Measurements from ENCODE around the gene PCNX2. TPM values are rescaled to one million over a fixed set of nuclear protein-coding genes. Genes with fewer than 3 reads are reported as not detected.

Gene PCNX2
- total and polyA plus RNA-seq, 2 experiments from 2014 or later: 42.9 to 88.3 TPM

DNA sequence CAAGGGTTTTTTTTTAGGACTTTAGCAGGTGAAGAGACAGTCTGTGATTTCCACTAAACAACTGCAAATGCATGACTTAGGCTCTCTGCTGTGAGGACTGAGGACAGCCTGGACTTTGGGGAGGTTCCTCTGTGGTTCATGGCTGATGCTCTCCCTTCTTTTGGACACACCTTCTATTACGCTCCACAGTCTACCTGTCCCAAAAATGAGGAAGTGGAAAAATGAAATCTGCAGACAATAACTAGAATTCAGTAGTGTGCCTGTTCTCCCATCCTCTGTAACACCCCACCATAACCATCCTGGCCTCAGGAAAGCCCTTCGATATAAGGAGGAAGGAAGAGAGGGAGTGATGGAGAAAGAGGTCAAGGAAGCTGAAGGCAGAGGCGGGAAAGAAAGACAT is 276.4 kb downstream of the PCNX2 start (continued):
- no peak for TF ChIP-seq ZNF462 (CRISPR knock-in tag; IDR thresholded peaks at IDR 0.05)
- no peak for TF ChIP-seq CREB1 (CRISPR knock-in tag; IDR thresholded peaks at IDR 0.05; ENCODE audit: low read depth)

- ATAC-seq (no peak), DNase-seq (ENCODE audit: low spot score) (no peak)
- H3K27me3 ChIP-seq (ENCODE audit: insufficient read depth): no peaks in the 10 kb centered on the region
- Mint-ChIP-seq H3K27ac (no peak overlapping the region), H3K36me3 (ENCODE audit: low read depth) (peaks cover 51% of the 10 kb centered on the region), H3K9me3 (no peaks in the 10 kb centered on the region), H3K4me1 (peaks cover 7% of the 10 kb centered on the region; the same call in 2 of the 3 replicates), H3K4me3 (no peak overlapping the region), H3K27me3 (ENCODE audit: insufficient read depth, low read depth, poor library complexity) (peaks cover 3% of the 10 kb centered on the region)
- no peak overlapping the region for H3K4me3 ChIP-seq
- H4K20me1 ChIP-seq (replicated peaks; ENCODE audit: insufficient read depth): no peaks in the 10 kb centered on the region; the same call in 1 of the 2 replicates
- H3K27ac ChIP-seq (ENCODE audit: low read depth): no peak overlapping the region
- no peak overlapping the region for H2AFZ ChIP-seq
- peaks cover 21% of the 10 kb centered on the region for H3K36me3 ChIP-seq (ENCODE audit: insufficient read depth)
- H3F3A ChIP-seq (replicated peaks; ENCODE audit: low read depth): no peaks in the 10 kb centered on the region
- no peak overlapping the region for H3K4me2 ChIP-seq
- H3K9me2 ChIP-seq (ENCODE audit: insufficient read depth): no peaks in the 10 kb centered on the region
- H3K79me2 ChIP-seq (replicated peaks; ENCODE audit: insufficient read depth): no peaks in the 10 kb centered on the region
- H3K4me1 ChIP-seq (ENCODE audit: insufficient read depth): no peaks in the 10 kb centered on the region
- TF ChIP-seq CREB1 (CRISPR knock-in tag; IDR thresholded peaks at IDR 0.05; ENCODE audit: low read depth) (no peak), NANOG (IDR thresholded peaks at IDR 0.05; ENCODE audit: borderline replicate concordance) (no peak), ZNF462 (CRISPR knock-in tag; IDR thresholded peaks at IDR 0.05) (no peak)
- TF ChIP-seq, protein P1, sequence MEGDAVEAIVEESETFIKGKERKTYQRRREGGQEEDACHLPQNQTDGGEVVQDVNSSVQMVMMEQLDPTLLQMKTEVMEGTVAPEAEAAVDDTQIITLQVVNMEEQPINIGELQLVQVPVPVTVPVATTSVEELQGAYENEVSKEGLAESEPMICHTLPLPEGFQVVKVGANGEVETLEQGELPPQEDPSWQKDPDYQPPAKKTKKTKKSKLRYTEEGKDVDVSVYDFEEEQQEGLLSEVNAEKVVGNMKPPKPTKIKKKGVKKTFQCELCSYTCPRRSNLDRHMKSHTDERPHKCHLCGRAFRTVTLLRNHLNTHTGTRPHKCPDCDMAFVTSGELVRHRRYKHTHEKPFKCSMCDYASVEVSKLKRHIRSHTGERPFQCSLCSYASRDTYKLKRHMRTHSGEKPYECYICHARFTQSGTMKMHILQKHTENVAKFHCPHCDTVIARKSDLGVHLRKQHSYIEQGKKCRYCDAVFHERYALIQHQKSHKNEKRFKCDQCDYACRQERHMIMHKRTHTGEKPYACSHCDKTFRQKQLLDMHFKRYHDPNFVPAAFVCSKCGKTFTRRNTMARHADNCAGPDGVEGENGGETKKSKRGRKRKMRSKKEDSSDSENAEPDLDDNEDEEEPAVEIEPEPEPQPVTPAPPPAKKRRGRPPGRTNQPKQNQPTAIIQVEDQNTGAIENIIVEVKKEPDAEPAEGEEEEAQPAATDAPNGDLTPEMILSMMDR (conservative IDR thresholded peaks at IDR 0.05; ENCODE audit: low read depth in 2 of 2): no peak
These were observed 278.7 kb downstream of the PCNX2 start for GRCh38 chr1:233016798-233017197.
